GM12874 (cell line): ENCODE data around the gene SUV39H2.

Source experiments
- CTCF ChIP-seq: IDR thresholded peaks from 2 replicates; pipeline ENCODE4 v1.5.1; 2011; ENCODE audit warnings: low read depth, mild to moderate bottlenecking, control low read depth, low read length, moderate library complexity; ENCODE audit not compliant: insufficient read depth

Gene SUV39H2

GRCh38 chr10:14926061-14926470, 47.4 kb downstream of the SUV39H2 start:
- TF ChIP-seq CTCF = no peak

GRCh38 chr10:14926722-14927416, 48.2 kb downstream of the SUV39H2 start:
- no peak for TF ChIP-seq CTCF

GRCh38 chr10:14930610-14931009, 51.9 kb downstream of the SUV39H2 start:
- no peak for TF ChIP-seq CTCF

- no peak for TF ChIP-seq CTCF
These were observed 57.9 kb downstream of the SUV39H2 start for GRCh38 chr10:14936584-14936983.

- TF ChIP-seq CTCF = no peak
These were observed 66.4 kb downstream of the SUV39H2 start for GRCh38 chr10:14945108-14945507.

- no peak for TF ChIP-seq CTCF
These were observed 68.6 kb downstream of the SUV39H2 start for GRCh38 chr10:14947268-14947667.

- no peak for TF ChIP-seq CTCF
These were observed 70.6 kb downstream of the SUV39H2 start for GRCh38 chr10:14949291-14949690.
